GM12865 (cell line): ENCODE data around the gene PERM1.

ENCODE experiments used
- DNase-seq: peaks from one replicate; pipeline ENCODE4 v3.0.0; 2010; ENCODE audit warnings: low read depth
- H3K4me3 ChIP-seq: 2 replicates; pipeline ENCODE4 v1.5.1; 2011; ENCODE audit warnings: mild to moderate bottlenecking, low read depth, low read length, control low read depth
- TF ChIP-seq, protein P1 (sequence below): IDR thresholded peaks from 2 replicates; pipeline ENCODE4 v1.5.1; 2011; ENCODE audit warnings: low read length, control low read depth, low read depth, inconsistent platforms; ENCODE audit not compliant: insufficient read depth; ENCODE audit errors: missing control alignments

PERM1 gene

DNA sequence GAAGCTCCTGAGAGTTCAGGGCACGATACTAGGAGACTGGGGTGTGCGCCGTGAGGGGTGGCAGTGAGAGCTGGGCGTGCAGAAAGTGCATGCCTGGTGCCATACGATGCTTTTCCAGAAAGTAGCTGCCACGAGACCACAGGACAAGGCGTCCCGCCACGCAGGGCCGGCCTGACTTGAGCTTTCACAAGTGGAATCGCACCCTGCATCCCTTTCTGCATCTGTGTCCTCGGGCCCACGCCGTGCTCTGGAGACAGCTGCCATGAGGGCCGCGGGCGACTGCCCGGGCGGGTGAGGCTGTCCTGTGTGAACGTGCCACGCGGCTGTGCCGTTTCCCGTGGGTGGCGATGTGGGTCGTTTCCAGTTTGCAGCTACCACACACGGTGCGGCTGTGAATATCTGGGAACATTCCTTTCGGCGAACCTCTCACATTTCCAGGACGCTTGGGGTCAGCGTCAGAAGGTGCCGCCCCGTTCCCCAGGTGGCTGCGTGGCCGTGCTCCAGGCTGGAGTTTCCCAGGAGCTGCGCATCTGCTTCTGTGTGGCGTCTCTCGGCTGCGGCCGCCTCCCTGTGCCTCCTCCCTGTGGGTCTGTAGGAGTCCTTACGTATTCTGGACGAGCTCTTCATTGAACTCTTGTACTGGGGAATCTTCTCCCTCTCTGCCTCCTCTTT is 1.0 kb upstream of the PERM1 start:
- no peak for DNase-seq
- TF ChIP-seq, protein P1, sequence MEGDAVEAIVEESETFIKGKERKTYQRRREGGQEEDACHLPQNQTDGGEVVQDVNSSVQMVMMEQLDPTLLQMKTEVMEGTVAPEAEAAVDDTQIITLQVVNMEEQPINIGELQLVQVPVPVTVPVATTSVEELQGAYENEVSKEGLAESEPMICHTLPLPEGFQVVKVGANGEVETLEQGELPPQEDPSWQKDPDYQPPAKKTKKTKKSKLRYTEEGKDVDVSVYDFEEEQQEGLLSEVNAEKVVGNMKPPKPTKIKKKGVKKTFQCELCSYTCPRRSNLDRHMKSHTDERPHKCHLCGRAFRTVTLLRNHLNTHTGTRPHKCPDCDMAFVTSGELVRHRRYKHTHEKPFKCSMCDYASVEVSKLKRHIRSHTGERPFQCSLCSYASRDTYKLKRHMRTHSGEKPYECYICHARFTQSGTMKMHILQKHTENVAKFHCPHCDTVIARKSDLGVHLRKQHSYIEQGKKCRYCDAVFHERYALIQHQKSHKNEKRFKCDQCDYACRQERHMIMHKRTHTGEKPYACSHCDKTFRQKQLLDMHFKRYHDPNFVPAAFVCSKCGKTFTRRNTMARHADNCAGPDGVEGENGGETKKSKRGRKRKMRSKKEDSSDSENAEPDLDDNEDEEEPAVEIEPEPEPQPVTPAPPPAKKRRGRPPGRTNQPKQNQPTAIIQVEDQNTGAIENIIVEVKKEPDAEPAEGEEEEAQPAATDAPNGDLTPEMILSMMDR, result no peak
- H3K4me3 ChIP-seq, result no peak overlapping the region

DNA sequence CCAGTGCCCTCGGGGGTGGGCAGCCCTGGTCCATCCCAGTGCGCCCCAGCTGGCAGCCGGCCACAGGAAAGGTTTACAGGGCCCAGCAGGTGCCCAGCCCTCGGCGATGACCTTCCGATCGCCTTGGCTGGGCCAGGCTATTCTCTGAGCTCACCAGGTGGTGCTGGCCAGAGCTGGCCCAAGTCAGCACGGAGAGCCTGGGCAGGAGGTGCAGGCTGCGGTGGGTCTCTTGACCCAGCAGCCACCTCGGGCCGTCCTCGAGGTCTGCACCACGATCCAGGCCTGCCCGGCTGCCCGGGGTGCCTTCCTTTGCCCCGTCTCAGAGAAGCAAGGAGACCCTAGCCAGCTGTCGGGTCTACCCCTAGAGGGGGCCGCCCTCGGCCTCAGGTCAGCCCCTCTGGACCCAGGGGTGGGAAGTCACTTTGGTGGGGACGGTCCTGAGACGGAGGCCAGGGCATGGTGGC is 370 bp downstream of the PERM1 start:
- no peak for DNase-seq
- TF ChIP-seq, protein P1, result no peak
- no peak overlapping the region for H3K4me3 ChIP-seq

DNA sequence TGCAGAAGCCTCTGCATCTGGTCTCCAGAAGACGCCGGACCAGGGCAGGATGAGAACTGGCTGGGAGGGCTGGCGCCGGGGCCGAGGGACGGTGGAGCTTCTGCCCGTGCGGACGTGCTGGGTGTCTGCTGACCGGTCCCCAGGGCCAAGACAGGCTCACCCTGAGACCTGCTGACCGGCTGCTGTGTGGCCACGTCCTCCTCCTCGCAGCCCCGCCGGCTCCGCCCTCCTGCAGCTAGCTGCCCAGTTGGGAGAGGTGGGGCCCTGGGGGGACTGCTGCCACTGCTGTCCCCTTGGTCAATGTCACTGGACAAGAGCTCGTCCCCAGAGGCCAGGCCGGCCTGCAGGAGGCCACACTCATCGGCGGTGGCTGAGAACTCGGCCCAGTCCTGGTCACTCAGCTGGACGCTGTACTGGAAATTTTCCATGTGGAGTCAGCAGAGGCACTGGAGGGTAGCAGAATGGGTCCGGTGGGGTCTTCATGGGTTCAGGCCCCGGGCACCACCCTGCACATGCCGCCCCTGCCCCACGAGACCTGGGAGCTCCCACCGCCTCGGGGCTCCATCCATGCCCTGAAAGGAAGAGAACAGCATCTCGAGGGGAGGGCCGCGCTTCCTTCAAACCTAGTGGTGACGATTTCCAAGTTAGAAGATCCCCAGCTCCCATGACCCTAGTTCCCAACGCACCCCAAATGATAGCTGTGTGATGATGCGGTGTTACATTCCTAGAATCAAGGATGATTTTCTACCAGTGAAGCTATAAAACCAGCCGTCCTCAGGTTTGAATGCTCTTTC is 1.1 kb downstream of the PERM1 start:
- TF ChIP-seq, protein P1, result no peak
- H3K4me3 ChIP-seq, result no peak overlapping the region
- no peak for DNase-seq

GRCh38 chr1:980137-980571 is 1.7 kb downstream of the PERM1 start:
- DNase-seq, result no peak
- TF ChIP-seq, protein P1, result no peak

GRCh38 chr1:979744-980072 is 2.2 kb downstream of the PERM1 start:
- TF ChIP-seq, protein P1, result no peak
- DNase-seq, result no peak
- no peak overlapping the region for H3K4me3 ChIP-seq

More at GRCh38 chr1:980137-980571, 1.7 kb downstream of the PERM1 start:
- no peak overlapping the region for H3K4me3 ChIP-seq

- TF ChIP-seq, protein P1, result no peak
- H3K4me3 ChIP-seq, result no peak overlapping the region
- DNase-seq, result no peak
These were observed 2.8 kb downstream of the PERM1 start for GRCh38 chr1:978835-979743.
